Astrocyte of the cerebellum (primary cell): ENCODE results near the gene PRKCA.
"Not testable (repeated sequence)": the region's sequence is repeated elsewhere in the genome, so short reads cannot be mapped to it uniquely, and the experiment has no call there.

ENCODE experiments used
- DNase-seq: peaks from one replicate; pipeline ENCODE4 v3.0.0-alpha.2; 2011; ENCODE audit warnings: low read depth
- H3K4me3 ChIP-seq: 2 replicates; pipeline ENCODE4 v1.5.1; 2011; ENCODE audit warnings: mild to moderate bottlenecking, low read depth, low read length, moderate library complexity
- in situ Hi-C: cut with HindIII; loops from 2 replicates; pipeline ENCODE4 v1.10.0; 2017; ENCODE audit warnings: low sequenced_read_pairs
- TF ChIP-seq, protein P1 (sequence below): IDR thresholded peaks from 2 replicates; pipeline ENCODE4 v1.5.1; 2012; ENCODE audit warnings: low read length, low read depth, moderate library complexity, mild to moderate bottlenecking; ENCODE audit errors: missing control alignments

Gene PRKCA

GRCh38 chr17:66348584-66349165, 46.3 kb downstream of the PRKCA start:
- in situ Hi-C loops, result no loop called here
- TF ChIP-seq, protein P1, sequence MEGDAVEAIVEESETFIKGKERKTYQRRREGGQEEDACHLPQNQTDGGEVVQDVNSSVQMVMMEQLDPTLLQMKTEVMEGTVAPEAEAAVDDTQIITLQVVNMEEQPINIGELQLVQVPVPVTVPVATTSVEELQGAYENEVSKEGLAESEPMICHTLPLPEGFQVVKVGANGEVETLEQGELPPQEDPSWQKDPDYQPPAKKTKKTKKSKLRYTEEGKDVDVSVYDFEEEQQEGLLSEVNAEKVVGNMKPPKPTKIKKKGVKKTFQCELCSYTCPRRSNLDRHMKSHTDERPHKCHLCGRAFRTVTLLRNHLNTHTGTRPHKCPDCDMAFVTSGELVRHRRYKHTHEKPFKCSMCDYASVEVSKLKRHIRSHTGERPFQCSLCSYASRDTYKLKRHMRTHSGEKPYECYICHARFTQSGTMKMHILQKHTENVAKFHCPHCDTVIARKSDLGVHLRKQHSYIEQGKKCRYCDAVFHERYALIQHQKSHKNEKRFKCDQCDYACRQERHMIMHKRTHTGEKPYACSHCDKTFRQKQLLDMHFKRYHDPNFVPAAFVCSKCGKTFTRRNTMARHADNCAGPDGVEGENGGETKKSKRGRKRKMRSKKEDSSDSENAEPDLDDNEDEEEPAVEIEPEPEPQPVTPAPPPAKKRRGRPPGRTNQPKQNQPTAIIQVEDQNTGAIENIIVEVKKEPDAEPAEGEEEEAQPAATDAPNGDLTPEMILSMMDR, result no peak
- peak; percentile 55 for DNase-seq
- H3K4me3 ChIP-seq, result no peak overlapping the region

GRCh38 chr17:66349521-66350254, 47.3 kb downstream of the PRKCA start:
- in situ Hi-C loops, result no loop called here

GRCh38 chr17:66350576-66350975, 48.2 kb downstream of the PRKCA start:
- H3K4me3 ChIP-seq, in situ Hi-C loops, DNase-seq: not testable (repeated sequence)

More at GRCh38 chr17:66349521-66350254, 47.3 kb downstream of the PRKCA start:
- TF ChIP-seq, protein P1, result no peak
- no peak for DNase-seq
- no peak overlapping the region for H3K4me3 ChIP-seq

GRCh38 chr17:66351033-66351432, 48.6 kb downstream of the PRKCA start:
- no peak for DNase-seq

DNA sequence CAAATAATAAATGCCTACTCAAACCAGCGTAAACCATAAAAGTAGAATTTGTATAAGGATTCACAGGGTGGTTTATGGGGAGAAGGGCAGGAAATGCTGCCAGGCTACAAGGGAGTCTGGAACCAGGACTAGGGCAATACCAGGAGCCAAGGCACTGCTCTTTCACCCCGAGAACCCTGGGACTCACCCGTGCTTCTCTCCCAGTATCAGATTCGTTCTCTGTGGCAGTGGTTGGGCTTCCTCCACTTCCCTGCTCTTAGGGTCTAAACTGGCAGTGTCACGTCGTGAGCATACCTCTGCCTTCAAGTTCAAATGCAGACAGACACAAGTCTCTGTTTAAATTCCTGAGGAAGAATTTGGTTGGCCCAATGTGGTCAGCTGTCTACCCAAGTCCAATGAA, 49.3 kb downstream of the PRKCA start:
- in situ Hi-C loops, result no loop called here
- H3K4me3 ChIP-seq, result no peak overlapping the region
- TF ChIP-seq, protein P1, result no peak
- DNase-seq, result no peak

More at GRCh38 chr17:66351033-66351432, 48.6 kb downstream of the PRKCA start:
- H3K4me3 ChIP-seq, result no peak overlapping the region
- in situ Hi-C loops, result no loop called here
- TF ChIP-seq, protein P1, result no peak

DNA sequence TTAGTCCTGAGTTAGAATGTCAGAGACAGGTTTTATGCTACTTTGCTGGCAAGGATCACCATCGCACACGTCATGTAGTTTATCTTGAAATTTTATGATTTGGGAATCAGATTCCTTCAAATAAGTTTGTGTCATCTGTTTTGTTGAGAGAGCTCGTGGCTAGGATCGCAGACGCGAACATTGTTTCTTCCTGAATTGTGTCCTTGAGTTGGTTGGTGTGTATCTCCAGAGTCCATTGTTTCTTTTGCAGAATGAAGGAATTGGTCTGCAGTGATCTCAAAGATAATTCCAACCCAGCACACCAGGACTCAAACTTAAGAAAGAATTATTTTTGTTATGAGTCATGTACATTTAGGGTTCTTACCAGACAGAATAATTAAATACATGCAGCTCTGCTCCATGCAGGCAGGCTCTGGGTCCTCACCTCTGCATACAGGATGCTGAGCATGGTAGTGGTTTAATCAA, 51.6 kb downstream of the PRKCA start:
- no peak overlapping the region for H3K4me3 ChIP-seq
- TF ChIP-seq, protein P1, result no peak
- in situ Hi-C loops, result no loop called here
- no peak for DNase-seq

GRCh38 chr17:66354472-66354871, 52.1 kb downstream of the PRKCA start:
- TF ChIP-seq, protein P1, result no peak
- in situ Hi-C loops, result no loop called here
- H3K4me3 ChIP-seq, result no peak overlapping the region
- DNase-seq, result no peak
